CD4-positive, alpha-beta T cell (primary cell): ENCODE data around the gene HTRA1. TPM values are rescaled to one million over a fixed set of nuclear protein-coding genes. Genes with fewer than 3 reads are reported as not detected.

Experiments used
- ATAC-seq: fragments of 200-7000 bp; cut with Tn5 transposase; one replicate; pipeline ENCODE4 v1.10.0; 2022; ENCODE audit warnings: mild to moderate bottlenecking; ENCODE audit not compliant: poor library complexity
- CTCF ChIA-PET: fragments of 350-600 bp; sonication (Branson Sonifier 250); formaldehyde crosslinking; loops from one replicate; lab custom pipeline; 2021; ENCODE audit warnings: antibody characterized with exemption, inconsistent platforms; lab: Charles Lee
- POLR2A ChIA-PET: fragments of 350-600 bp; sonication (Branson Sonifier 250); formaldehyde crosslinking; loops from one replicate; lab custom pipeline; 2021; ENCODE audit warnings: antibody characterized with exemption, inconsistent platforms; lab: Charles Lee
- DNase-seq, 14 experiments: peaks; one replicate each; pipeline ENCODE4 v3.0.0-alpha.2; 2013 to 2020; ENCODE audit warnings: mixed read lengths in 2 of 14
- H3K27ac ChIP-seq, 2 donors: one replicate each; pipeline versions ENCODE4 v1.5.1 to v1.7.0; 2013; ENCODE audit warnings: low read length in 2 of 2, low read depth in 1 of 2, mild to moderate bottlenecking in 1 of 2
- H3K27me3 ChIP-seq, 2 experiments: 1 replicate in 1 of 2; 2 replicates in 1 of 2; pipeline versions ENCODE4 v1.6.1 to v1.7.0; 2013; ENCODE audit warnings: low read length in 2 of 2, control low read depth in 1 of 2, mild to moderate bottlenecking in 1 of 2, moderate library complexity in 1 of 2; ENCODE audit not compliant: insufficient read depth in 2 of 2, control insufficient read depth in 1 of 2
- H3K36me3 ChIP-seq: one replicate; pipeline ENCODE4 v1.6.1; 2013; ENCODE audit warnings: low read length, control low read depth; ENCODE audit not compliant: insufficient read depth
- H3K4me1 ChIP-seq: one replicate; pipeline ENCODE4 v1.6.1; 2013; ENCODE audit warnings: low read length, control low read depth; ENCODE audit not compliant: insufficient read depth
- H3K4me3 ChIP-seq: one replicate; pipeline ENCODE4 v1.5.1; 2013; ENCODE audit warnings: mild to moderate bottlenecking, low read length, moderate library complexity
- H3K9me3 ChIP-seq, 2 experiments: 1 replicate in 1 of 2; 2 replicates in 1 of 2; pipeline versions ENCODE4 v1.6.1 to v1.7.0; 2013; ENCODE audit warnings: low read length in 2 of 2, mild to moderate bottlenecking in 2 of 2, control low read depth in 1 of 2, moderate library complexity in 1 of 2; ENCODE audit not compliant: control insufficient read depth in 1 of 2, insufficient read depth in 1 of 2
- H3K27ac Mint-ChIP-seq: one replicate; pipeline ENCODE4 v1.8.0; 2020; ENCODE audit warnings: mixed read lengths
- H3K27me3 Mint-ChIP-seq: one replicate; pipeline ENCODE4 v1.8.0; 2021; ENCODE audit warnings: mixed read lengths
- H3K36me3 Mint-ChIP-seq: one replicate; pipeline ENCODE4 v1.8.0; 2021; ENCODE audit warnings: low read depth, mixed read lengths
- H3K4me1 Mint-ChIP-seq: one replicate; pipeline ENCODE4 v1.8.0; 2021; ENCODE audit warnings: low read depth, mixed read lengths
- H3K4me3 Mint-ChIP-seq: one replicate; pipeline ENCODE4 v1.8.0; 2020; ENCODE audit warnings: mild to moderate bottlenecking, mixed read lengths
- H3K9me3 Mint-ChIP-seq: one replicate; pipeline ENCODE4 v1.8.0; 2020; ENCODE audit warnings: mixed read lengths
- CTCF ChIP-seq: fragments of 200-600 bp; IDR thresholded peaks from one replicate; pipeline ENCODE4 v1.8.0; 2022; ENCODE audit warnings: antibody characterized with exemption, mild to moderate bottlenecking
- intact Hi-C, 2 experiments: fragments of 100-400 bp; cut with DNase I in 1 of 2; cut with micrococcal nuclease in 1 of 2; formaldehyde crosslinking; loops; one replicate each; pipeline versions ENCODE4 v1.15.1 to v1.9.0; 2023 to 2025; cut with DNase I, micrococcal nuclease
- total RNA-seq, 174 experiments: library from RNA in 2 of 174; stranded (reverse) in 2 of 174; gene quantifications; one replicate each; pipeline ENCODE4 v1.2.3 and lab custom pipeline; 2021 to 2026

The HTRA1 gene
- total RNA-seq, 2 experiments from 2014 or later: not detected

- no peaks in the 10 kb centered on the region for H3K36me3 ChIP-seq
- Mint-ChIP-seq H3K4me3 (peak overlapping the region; percentile 15), H3K4me1 (peaks cover 32% of the 10 kb centered on the region), H3K27ac (peak overlapping the region; percentile 40), H3K36me3 (no peaks in the 10 kb centered on the region), H3K9me3 (no peaks in the 10 kb centered on the region), H3K27me3 (no peaks in the 10 kb centered on the region)
- H3K27me3 ChIP-seq: no peaks in the 10 kb centered on the region
- DNase-seq (no peak), ATAC-seq (no peak)
- H3K27ac ChIP-seq: no peak overlapping the region
- CTCF ChIA-PET: no interaction called here
- H3K9me3 ChIP-seq: no peaks in the 10 kb centered on the region
- H3K4me1 ChIP-seq: peaks cover 41% of the 10 kb centered on the region
- no peak overlapping the region for H3K4me3 ChIP-seq
- intact Hi-C loops: no loop called here
- POLR2A ChIA-PET: interaction anchor here (1.4 kb wide), 1 partner anchor 13 kb away, joined by 3 read pairs; no protein-coding TSS in a partner anchor
- TF ChIP-seq CTCF: no peak
These were observed 55.4 kb downstream of the HTRA1 start for GRCh38 chr10:122516734-122517133.

DNA sequence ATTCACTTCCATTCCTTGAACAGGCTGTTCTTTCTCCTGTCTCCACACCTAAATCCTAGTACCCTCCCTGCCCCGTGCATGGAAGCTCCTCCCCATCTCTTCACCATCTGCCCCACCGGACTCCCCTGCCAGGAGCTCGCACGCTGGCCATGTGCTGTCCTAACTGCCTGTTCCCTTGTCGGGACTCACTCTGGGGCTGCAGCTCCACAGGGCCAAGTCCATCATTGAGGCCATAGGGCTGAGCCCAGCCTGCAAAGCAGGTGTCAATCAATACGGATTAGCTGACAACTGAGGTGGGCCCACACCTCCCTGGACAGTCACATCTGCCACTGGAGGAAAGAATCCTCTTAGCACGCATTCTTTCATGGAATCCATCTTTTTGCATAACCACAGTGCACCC is 57.8 kb downstream of the HTRA1 start:
- no peak overlapping the region for H3K4me3 Mint-ChIP-seq

DNA sequence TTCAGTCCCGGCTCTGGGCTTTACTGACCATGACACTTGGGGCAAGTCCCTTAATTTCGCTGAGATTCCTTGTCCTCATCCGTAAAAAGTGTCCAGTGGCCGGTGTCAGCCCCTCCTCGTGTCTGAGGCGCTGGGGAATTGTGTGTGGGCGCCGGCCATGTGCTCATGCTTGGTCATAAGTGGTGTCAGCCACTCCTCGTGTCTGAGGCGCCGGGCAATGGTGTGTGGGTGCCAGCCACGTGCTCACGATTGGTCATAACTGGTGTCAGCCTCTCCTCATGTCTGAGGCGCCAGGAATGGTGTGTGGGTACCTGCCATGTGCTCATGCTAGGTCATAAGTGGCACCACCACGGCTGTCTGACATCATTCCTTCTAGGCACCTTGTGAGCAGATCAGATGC is 58.5 kb downstream of the HTRA1 start:
- no peaks in the 10 kb centered on the region for H3K9me3 Mint-ChIP-seq
- H3K27me3 Mint-ChIP-seq: no peaks in the 10 kb centered on the region
- POLR2A ChIA-PET: no interaction called here

More for the DNA sequence above, 57.8 kb downstream of the HTRA1 start:
- ChIA-PET CTCF (no interaction called here), POLR2A (no interaction called here)
- H3K36me3 ChIP-seq: no peaks in the 10 kb centered on the region
- no peak overlapping the region for H3K4me3 ChIP-seq
- H3K27me3 ChIP-seq: no peaks in the 10 kb centered on the region
- TF ChIP-seq CTCF: no peak
- H3K27ac ChIP-seq: no peak overlapping the region
- H3K4me1 ChIP-seq: peaks cover 34% of the 10 kb centered on the region
- DNase-seq (no peak), ATAC-seq (no peak)
- intact Hi-C loops: no loop called here
- Mint-ChIP-seq H3K4me1 (peaks cover 28% of the 10 kb centered on the region), H3K27ac (no peak overlapping the region), H3K9me3 (no peaks in the 10 kb centered on the region), H3K36me3 (no peaks in the 10 kb centered on the region), H3K27me3 (no peaks in the 10 kb centered on the region)
- no peaks in the 10 kb centered on the region for H3K9me3 ChIP-seq

More for the DNA sequence above, 58.5 kb downstream of the HTRA1 start:
- no peak for ATAC-seq
- H3K36me3 ChIP-seq: no peaks in the 10 kb centered on the region
- DNase-seq: no peak
- CTCF ChIA-PET: no interaction called here
- H3K36me3 Mint-ChIP-seq: no peaks in the 10 kb centered on the region
- TF ChIP-seq CTCF: no peak
- no peak overlapping the region for H3K4me3 ChIP-seq
- intact Hi-C loops: no loop called here
- H3K27ac ChIP-seq: no peak overlapping the region
- peaks cover 21% of the 10 kb centered on the region for H3K4me1 Mint-ChIP-seq
- peaks cover 27% of the 10 kb centered on the region for H3K4me1 ChIP-seq
- no peaks in the 10 kb centered on the region for H3K9me3 ChIP-seq
- no peaks in the 10 kb centered on the region for H3K27me3 ChIP-seq
- no peak overlapping the region for H3K27ac Mint-ChIP-seq
- no peak overlapping the region for H3K4me3 Mint-ChIP-seq
